Heart left ventricle (tissue), 16 donors: ENCODE results near the gene MAP3K20. TPM values are rescaled to one million over a fixed set of nuclear protein-coding genes. Genes with fewer than 3 reads are reported as not detected.
A peak's percentile ranks its signal among the peaks of the same experiment; 100 is the strongest.

ENCODE experiments used
- ATAC-seq, 4 donors: fragments of 200-7000 bp; cut with Tn5 transposase; one replicate each; pipeline ENCODE4 v1.9.1; 2020 to 2022; ENCODE audit warnings: moderate library complexity in 4 of 4, mild to moderate bottlenecking in 3 of 4, moderate number of reproducible peaks in 1 of 4
- DNase-seq, 5 donors: peaks; one replicate each; pipeline ENCODE4 v3.0.0-alpha.2; 2020
- H3K27ac ChIP-seq, 12 donors: fragments of 200-600 bp; sonication (generic) in 4 of 12; one replicate each; pipeline versions ENCODE4 v1.5.0 to v1.8.0; 2016 to 2022; ENCODE audit warnings: mild to moderate bottlenecking in 2 of 12
- H3K27me3 ChIP-seq, 9 donors: fragments of 200-600 bp; sonication (generic) in 2 of 9; one replicate each; pipeline versions ENCODE4 v1.5.1 to v1.8.0; 2016 to 2022; ENCODE audit warnings: mild to moderate bottlenecking in 3 of 9
- H3K36me3 ChIP-seq, 9 donors: fragments of 200-600 bp; sonication (generic) in 2 of 9; one replicate each; pipeline versions ENCODE4 v1.5.0 to v1.8.0; 2018 to 2022; ENCODE audit warnings: mild to moderate bottlenecking in 2 of 9
- H3K4me1 ChIP-seq, 12 donors: fragments of 200-600 bp; sonication (generic) in 4 of 12; one replicate each; pipeline versions ENCODE4 v1.5.0 to v1.8.0; 2016 to 2022; ENCODE audit warnings: mild to moderate bottlenecking in 3 of 12
- H3K4me3 ChIP-seq, 12 donors: fragments of 200-600 bp; sonication (generic) in 4 of 12; one replicate each; pipeline versions ENCODE4 v1.5.0 to v1.8.0; 2017 to 2022; ENCODE audit warnings: mild to moderate bottlenecking in 9 of 12, moderate library complexity in 4 of 12
- H3K9me3 ChIP-seq, 12 donors: fragments of 200-600 bp; sonication (generic) in 4 of 12; one replicate each; pipeline versions ENCODE4 v1.5.0 to v1.8.0; 2016 to 2022; ENCODE audit warnings: mild to moderate bottlenecking in 1 of 12
- CTCF ChIP-seq, 12 donors: fragments of 200-600 bp; sonication (generic) in 4 of 12; IDR thresholded peaks; one replicate each; pipeline versions ENCODE4 v1.5.0 to v1.8.0; 2018 to 2022; ENCODE audit warnings: antibody characterized with exemption in 12 of 12, mild to moderate bottlenecking in 5 of 12
- POLR2A ChIP-seq, 2 donors: fragments of 450-650 bp; IDR thresholded peaks; one replicate each; pipeline ENCODE4 v1.6.1; 2017; ENCODE audit warnings: antibody characterized with exemption in 2 of 2, mild to moderate bottlenecking in 2 of 2, moderate library complexity in 2 of 2
- WGBS, 4 donors: extraction: QIAGEN DNeasy Blood & Tissue Kit in 2 of 4; methylation state at CpG; one replicate each; pipeline versions ENCODE4 v1.1.5 to v1.1.7; 2013 to 2018; 5-methylcytosine and 5-hydroxymethylcytosine counted together
- intact Hi-C, 10 donors: fragments of 100-400 bp; cut with DNase I; formaldehyde crosslinking; loops; one replicate each; pipeline versions ENCODE4 v1.11.1 to v1.14.2; 2022
- polyA plus RNA-seq, 2 donors: library from polyadenylated mRNA; stranded (reverse); fragments of 200-250 nt; gene quantifications; one replicate each; pipeline ENCODE4 v1.2.3, GENCODE V29; 2013
- total RNA-seq, 9 donors: library from RNA; depleted of rRNA in 2 of 9; stranded (reverse); fragments of >200 nt in 2 of 9; fragmentation: NEBNext Ultra II Directional in 3 of 9; extraction: Animal tissue kit (Norgen Biotek cat#: 25700) in 3 of 9; gene quantifications; one replicate each; pipeline versions ENCODE4 v1.1.0 to v1.2.4, GENCODE V29; 2016 to 2023
- donor health status: ischemic (EF 13 %, LVEDD 7.1; RV severe dilation, severe dysfunction).
- donor health status: healthy with polysubstance abuse.
- donor health status: DM: no; HTN: yes; CAD: no.
- donor health status: DM: no; HTN: no; CAD: no.
- donor health status: ischemic (EF 25% LVEDD 6.9; RV normal size, moderate dysfunction).
- donor health status: ischemic (EF 25% LVEDD 5.7; RV mildly dilated, moderate dysfunction).
- donor health status: healthy.
- donor health status: DM: yes; HTN: yes; CAD: no.
- donor health status: ischemic (EF 35%, LVEDD 5.7; RV mildly dilated, moderate dysfunction).
- donor health status: nonischemic (EF 11% LVEDD 7.7; RV severe dilation, severe dysfunction).
- donor health status: DM: yes; HTN: yes; CAD: no.
- donor health status: PGD.
- donor health status: ischemic (EF 29% LVEDD 5.4; RV normal size, mild dysfunction).
- donor health status: nonischemic (EF 23%, LVEDD 6.1; RV moderate dilation, normal function).

The MAP3K20 gene
- total and polyA plus RNA-seq, 11 donors: 98.6 to 487 (median 355) TPM

- TF ChIP-seq CTCF (IDR thresholded peaks at IDR 0.05): no peak
- TF ChIP-seq POLR2A (IDR thresholded peaks at IDR 0.05): no peak
Measured at GRCh38 chr2:173229086-173229485, 153.4 kb downstream of the MAP3K20 start.

GRCh38 chr2:173230181-173230580 lies 154.5 kb downstream of the MAP3K20 start:
- TF ChIP-seq POLR2A (IDR thresholded peaks at IDR 0.05): no peak
- no peak for TF ChIP-seq CTCF (IDR thresholded peaks at IDR 0.05)
- H3K36me3 ChIP-seq: peaks cover 0 to 38% (median 9%) of the 10 kb centered on the region in 9 donors
- no peaks in the 10 kb centered on the region for H3K9me3 ChIP-seq
- 88 to 97% (median 94%) methylated on average over 5 of the region's 5 CpGs for WGBS, 4 donors
- DNase-seq (no peak), ATAC-seq (no peak)
- no peaks in the 10 kb centered on the region for H3K27me3 ChIP-seq
- no peak overlapping the region for H3K4me3 ChIP-seq
- no peak overlapping the region for H3K27ac ChIP-seq
- H3K4me1 ChIP-seq: peaks cover 0 to 21% (median 10%) of the 10 kb centered on the region in 12 donors
- intact Hi-C loops: no loop called here

More at GRCh38 chr2:173229086-173229485, 153.4 kb downstream of the MAP3K20 start:
- no peak overlapping the region for H3K4me3 ChIP-seq
- no peaks in the 10 kb centered on the region for H3K27me3 ChIP-seq
- no peaks in the 10 kb centered on the region for H3K9me3 ChIP-seq
- peaks cover 0 to 36% (median 9%) of the 10 kb centered on the region in 9 donors for H3K36me3 ChIP-seq
- peaks cover 0 to 30% (median 10%) of the 10 kb centered on the region in 12 donors for H3K4me1 ChIP-seq
- no peak overlapping the region for H3K27ac ChIP-seq
- DNase-seq (no peak), ATAC-seq (no peak)
- intact Hi-C loops: no loop called here
- WGBS, 4 donors: 66 to 84% (median 72%) methylated on average over 2 of the region's 2 CpGs

GRCh38 chr2:173231042-173231441 lies 155.4 kb downstream of the MAP3K20 start:
- intact Hi-C loops: no loop called here
- Histone ChIP-seq H3K36me3 (peaks cover 0 to 38% (median 9%) of the 10 kb centered on the region in 9 donors), H3K4me1 (peaks cover 0 to 15% (median 10%) of the 10 kb centered on the region in 12 donors), H3K27ac (peak overlapping the region in 3 of 12 donors; percentile 4 to 28 (median 11)), H3K4me3 (no peak overlapping the region), H3K27me3 (no peaks in the 10 kb centered on the region), H3K9me3 (no peaks in the 10 kb centered on the region)
- peak in 3 of 4 donors; percentile 24 to 65 (median 30) for ATAC-seq
- no peak for DNase-seq
- no peak for TF ChIP-seq CTCF (IDR thresholded peaks at IDR 0.05)
- no peak for TF ChIP-seq POLR2A (IDR thresholded peaks at IDR 0.05)
- WGBS, 4 donors: 8 to 23% (median 12%) methylated on average over 1 of the region's 1 CpG

GRCh38 chr2:173231465-173231864 lies 155.8 kb downstream of the MAP3K20 start:
- H3K4me3 ChIP-seq: no peak overlapping the region
- no peak for TF ChIP-seq POLR2A (IDR thresholded peaks at IDR 0.05)
- TF ChIP-seq CTCF (IDR thresholded peaks at IDR 0.05): no peak
- 0 to 43% (median 32%) methylated on average over 1 of the region's 1 CpG for WGBS, 4 donors
- H3K36me3 ChIP-seq: peaks cover 0 to 36% (median 9%) of the 10 kb centered on the region in 9 donors
- H3K27me3 ChIP-seq: no peaks in the 10 kb centered on the region
- H3K9me3 ChIP-seq: no peaks in the 10 kb centered on the region
- H3K4me1 ChIP-seq: peaks cover 0 to 15% (median 10%) of the 10 kb centered on the region in 12 donors
- peak overlapping the region in 3 of 12 donors; percentile 4 to 28 (median 11) for H3K27ac ChIP-seq
- ATAC-seq (peak; percentile 16 to 50 (median 34)), DNase-seq (no peak)
- intact Hi-C loops: no loop called here
